ENCODE data around the gene SEMA3D.

SEMA3D gene

DNA sequence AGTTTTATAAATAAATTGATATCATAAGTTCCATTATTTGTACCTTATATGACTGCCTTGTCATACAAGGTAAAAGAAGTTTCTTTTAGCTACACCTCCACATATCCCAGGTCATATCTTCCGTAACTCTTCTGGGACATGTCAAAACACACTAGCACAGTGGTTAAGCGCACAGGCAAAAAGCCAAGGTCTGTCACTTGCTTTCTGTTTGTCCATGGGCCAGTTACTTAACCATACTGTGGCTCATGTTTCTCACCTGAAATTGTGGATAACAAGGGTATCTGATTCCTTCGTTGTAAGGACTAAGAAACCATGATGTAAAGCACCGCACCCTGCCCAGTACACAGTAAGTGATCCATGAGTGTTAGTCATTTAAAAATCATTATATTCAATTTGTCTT lies 56.2 kb downstream of the SEMA3D start:
- in situ Hi-C loops (cut with MboI; ENCODE audit: low sequenced_read_pairs) = no loop called here

DNA sequence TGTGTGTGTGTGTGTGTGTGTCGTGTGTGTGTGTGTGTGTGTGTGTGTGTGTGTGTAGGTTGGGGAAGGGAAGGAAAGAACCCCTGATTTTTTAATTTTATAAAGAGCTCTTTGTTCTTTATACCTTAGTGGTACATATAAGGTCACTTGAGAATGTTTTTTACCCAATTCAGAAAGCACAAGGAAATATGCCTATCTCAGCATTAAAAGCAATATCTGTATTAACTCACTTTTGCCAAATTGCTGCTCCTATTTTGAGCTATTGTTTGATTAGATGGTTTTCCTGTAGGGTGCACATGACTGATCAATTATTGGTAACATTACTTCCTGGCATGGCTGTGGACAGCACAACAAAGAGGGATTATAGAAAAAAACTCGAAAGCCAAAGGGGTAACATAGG lies 60.5 kb downstream of the SEMA3D start:
- in situ Hi-C loops (cut with MboI; ENCODE audit: low sequenced_read_pairs) = no loop called here

DNA sequence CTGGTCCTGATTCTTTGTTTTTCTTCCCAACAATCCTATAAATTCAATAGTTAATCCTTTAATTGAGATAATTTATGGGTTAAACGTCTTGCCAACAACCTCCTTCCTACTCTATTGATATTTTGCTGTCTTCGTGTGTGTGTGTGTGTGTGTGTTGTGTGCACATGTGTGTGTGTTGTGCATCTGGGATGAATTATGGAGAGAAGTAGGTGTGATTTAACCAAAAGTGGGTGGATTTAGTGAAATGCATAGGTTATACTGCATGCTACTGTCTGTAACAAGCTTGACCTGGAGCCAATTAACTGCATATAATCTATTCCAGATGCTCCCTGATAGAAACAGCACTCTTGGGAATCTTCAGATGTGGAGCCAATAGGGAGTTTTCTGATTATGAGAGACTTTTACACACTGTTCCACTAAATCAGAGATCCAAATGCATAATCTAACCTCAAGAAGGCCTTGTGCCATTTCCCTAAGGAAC lies 61.2 kb downstream of the SEMA3D start:
- in situ Hi-C loops (cut with MboI; ENCODE audit: low sequenced_read_pairs) = no loop called here

DNA sequence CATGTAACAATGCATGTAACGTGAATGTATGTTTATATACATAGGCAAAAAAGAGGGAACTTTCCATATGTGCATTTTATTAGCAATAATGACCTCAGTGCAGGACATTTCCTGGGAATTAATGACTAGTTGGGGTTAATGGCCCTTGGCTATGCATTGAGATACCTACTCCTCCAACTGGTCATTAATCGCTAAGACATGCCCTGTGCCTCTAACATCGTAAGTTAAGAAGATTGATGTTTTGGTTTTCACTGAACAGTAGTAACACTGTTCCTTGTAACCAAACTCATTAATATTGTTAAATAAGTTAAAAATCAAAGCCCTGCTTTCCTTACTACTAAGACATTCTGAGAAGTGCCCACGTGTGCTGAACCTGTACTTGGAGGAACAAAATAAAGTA lies 61.7 kb downstream of the SEMA3D start:
- in situ Hi-C loops (cut with MboI; ENCODE audit: low sequenced_read_pairs) = no loop called here

DNA sequence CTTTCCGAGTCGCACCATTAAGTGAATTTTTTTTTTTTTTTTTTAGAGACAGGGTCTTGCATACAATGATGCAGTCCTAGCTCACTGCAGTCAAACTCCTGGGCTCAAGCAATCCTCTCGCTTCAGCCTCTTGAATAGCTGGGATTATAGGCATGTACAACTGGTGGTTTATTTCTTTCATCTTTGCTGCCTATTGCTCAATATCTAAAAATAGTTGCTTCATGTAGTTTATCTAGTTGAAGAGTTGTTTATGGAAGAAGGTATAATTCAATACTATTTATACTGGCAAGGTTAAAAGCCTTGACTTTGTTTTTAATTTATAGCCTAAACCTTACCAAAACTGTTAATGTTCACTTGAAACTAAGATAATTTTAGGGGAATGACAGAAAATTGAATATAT lies 66.9 kb downstream of the SEMA3D start:
- in situ Hi-C loops (cut with MboI; ENCODE audit: low sequenced_read_pairs) = no loop called here

DNA sequence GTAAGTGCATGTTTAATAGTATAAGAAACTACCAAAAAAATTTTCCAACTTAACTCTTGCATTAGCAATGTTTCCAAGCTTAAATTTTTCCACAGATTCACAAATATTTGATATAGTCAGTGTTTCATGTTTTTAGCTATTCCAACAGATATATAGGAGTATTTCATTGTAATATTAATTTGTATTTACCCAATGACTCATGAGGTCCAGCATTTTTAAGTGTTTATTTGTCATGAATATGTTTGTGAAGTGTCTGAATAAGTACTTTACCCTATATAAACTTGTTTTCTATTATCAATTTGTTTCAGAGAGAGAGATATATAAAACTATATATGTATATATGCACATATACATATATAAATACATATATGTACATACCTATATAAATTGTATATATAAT lies 71.0 kb downstream of the SEMA3D start:
- in situ Hi-C loops (cut with MboI; ENCODE audit: low sequenced_read_pairs) = no loop called here

DNA sequence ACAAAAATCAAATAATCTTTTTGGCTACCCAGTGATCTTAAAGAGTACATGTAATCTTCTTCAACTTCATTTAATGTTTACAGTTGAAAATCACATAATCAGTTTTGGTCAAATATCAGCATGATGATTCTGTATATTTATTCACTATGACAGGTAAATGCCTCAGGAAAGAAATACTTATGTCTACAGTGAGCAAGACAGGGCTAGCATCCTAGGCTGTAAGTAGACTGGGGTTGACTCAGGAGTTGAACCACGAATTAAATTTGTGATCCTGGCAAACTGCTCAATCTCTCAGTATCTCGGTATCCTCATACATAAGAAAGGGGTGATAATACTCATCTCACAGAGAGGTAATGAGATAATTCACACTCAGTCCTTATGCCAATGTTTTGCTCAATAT lies 71.8 kb downstream of the SEMA3D start:
- in situ Hi-C loops (cut with MboI; ENCODE audit: low sequenced_read_pairs) = no loop called here

DNA sequence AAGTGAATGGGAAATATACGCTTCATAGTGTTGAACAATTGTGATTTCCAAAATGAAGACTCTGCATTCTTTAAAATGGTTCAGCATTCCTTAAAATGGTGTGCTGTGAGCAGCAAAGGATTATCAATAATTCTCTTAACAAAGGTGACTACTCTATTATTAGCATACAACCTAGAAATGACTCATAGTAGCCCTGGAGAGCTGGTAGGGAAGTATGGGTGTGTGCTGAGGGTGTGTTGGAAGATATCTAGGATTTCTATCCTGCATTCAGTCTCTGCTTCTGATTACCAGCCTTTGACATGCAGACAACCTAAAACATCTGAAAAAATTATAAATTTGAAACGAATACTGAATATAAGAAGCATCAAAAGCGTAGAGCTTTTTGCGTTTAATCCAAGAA lies 72.5 kb downstream of the SEMA3D start:
- in situ Hi-C loops (cut with MboI; ENCODE audit: low sequenced_read_pairs) = no loop called here

DNA sequence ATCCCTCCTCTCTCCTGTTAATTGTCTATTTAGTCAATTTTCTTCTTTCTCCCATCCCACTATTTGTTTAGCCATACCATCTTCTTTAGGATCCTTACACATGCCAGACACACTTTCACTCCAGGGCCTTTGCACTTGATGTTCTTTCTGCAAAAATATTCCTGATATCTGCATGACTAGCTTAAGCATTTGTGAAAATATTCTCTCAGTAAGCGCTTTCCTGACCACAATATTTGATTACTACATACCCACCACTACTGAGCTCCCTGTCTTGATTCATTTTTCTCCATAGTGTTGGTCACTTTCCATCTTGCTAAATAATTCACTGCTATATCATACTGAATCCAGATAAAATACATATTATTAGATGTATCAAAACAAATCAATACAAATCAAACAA lies 75.1 kb downstream of the SEMA3D start:
- in situ Hi-C loops (cut with MboI; ENCODE audit: low sequenced_read_pairs) = no loop called here

DNA sequence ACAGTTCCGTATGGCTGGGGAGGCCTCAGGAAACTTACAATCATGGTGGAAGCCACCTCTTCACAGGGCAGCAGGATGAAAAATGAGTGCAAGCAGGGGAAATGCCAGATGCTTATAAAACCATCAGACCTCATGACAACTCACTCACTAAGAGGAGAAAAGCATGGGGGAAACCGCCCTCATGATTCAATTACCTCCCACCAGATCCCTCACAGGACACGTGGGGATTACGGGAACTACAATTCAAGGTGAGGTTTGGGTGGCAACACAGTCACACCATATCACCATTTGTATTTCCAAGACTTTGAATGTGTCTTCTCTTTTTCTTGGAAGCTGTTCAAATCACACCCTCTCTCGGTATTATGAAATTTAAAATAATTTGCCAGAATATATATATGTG lies 80.1 kb downstream of the SEMA3D start:
- in situ Hi-C loops (cut with MboI; ENCODE audit: low sequenced_read_pairs) = no loop called here

DNA sequence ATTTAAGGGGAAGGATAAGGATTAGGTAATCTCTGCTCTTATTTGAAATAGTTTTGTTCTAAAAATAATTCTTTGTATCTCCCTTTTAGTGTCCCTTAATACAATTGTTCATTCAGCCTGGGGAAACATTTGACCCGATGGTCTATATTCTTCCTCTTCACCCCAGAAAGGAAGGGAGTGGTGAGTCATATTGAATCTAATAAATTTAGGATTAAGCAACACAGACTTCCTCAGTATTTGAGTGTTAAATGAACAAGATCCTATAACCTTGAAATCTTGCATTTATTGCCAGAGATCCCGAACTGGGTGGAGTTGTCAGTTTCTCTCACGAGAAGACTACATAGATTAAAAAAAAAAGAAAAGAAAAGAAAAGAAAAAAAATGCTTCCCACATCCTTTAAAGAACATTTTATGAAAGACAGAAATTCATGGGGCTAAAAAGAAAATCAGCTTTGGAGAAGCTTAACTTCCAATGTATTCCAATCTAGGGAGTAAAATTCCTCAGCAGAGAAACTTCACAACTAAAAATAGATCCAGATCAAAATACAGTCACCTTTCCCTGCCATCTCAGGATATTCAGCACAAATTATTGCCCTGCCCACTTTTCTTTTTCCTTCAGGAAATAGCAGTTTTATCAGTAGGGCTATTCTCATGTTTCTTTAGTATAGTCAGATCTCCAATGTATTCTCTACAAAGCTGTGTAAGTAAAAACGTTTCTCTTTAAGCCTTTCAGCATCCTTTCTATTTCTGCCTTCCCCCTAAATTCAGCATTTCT lies 82.2 kb downstream of the SEMA3D start:
- in situ Hi-C loops (cut with MboI; ENCODE audit: low sequenced_read_pairs) = no loop called here

DNA sequence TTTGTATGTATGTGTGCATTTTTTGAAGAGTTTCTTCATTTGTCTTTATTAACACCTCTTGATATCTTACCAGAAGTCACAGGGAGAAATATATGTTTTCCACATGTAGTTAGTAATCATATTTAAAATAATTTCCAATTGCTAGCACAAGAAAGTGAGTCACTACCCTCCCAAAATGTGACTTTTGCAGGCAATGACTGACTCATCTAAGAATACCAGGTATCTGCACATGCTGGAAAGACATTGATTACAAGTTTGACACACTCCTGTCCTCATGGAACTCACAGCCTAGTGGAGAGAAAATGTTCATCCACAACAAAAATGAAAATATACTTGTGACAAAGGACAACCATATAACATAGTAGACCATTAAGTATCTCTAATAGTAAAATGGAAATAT lies 82.9 kb downstream of the SEMA3D start:
- in situ Hi-C loops (cut with MboI; ENCODE audit: low sequenced_read_pairs) = no loop called here

DNA sequence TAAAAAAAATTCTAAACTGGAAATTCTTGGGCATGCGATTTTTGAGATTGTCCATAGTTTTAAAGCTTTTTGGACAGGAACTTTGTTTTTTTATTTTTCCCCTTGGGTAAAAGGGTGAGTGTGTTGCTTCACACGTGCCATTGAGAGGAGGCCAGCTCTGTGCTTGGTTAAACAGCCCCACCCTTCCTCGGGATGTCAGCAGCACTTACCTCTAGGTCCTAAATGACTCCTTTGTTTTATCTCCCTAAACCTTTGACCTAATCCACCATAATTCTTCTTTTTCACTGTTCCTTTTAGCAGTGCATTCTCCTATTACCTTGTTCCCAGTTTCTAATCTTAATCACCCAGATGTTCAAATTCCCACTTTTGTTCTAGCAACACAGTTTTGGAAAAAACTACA lies 83.5 kb downstream of the SEMA3D start:
- in situ Hi-C loops (cut with MboI; ENCODE audit: low sequenced_read_pairs) = no loop called here

DNA sequence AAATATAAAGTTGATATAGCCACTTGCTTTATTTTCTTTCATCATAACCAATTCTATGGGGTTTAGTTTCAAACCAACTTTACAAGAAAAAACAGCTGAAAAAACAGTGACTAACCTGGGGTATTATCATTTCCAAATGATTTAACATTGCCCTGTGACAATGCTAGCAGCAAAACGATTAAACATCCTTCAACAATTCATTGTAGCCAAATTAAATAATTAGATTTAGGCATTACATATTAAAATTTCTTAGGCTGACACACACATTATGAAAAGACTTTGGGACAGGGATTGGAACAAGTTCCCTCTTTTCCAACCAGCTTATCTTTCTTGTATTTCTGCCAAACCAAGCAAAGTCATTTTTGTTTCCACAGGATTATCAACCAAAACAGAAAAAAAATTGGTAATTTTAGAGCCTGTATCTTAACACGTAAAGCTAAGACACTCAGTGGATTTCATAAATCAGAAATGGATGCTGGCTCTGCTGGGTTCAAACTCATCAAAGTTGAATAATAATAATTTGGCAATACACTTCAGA lies 84.0 kb downstream of the SEMA3D start:
- in situ Hi-C loops (cut with MboI; ENCODE audit: low sequenced_read_pairs) = no loop called here

DNA sequence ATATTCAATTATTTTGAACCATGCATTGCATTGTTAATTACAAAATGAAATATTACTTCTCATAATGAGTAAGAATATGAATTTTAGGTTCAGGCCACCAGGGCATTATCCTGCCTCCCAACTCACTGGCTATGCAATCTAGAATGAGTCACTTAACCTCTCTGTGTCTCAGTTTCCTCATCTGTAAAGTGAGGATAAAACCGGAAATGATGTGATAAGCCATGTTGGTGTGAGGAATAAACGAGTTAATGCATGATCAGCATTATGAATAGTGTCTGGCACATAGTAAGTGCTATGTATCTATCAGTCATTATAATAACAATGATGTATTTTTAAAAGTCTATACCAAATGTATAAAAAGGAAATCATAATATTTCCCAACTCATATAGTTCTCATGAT lies 85.5 kb downstream of the SEMA3D start:
- in situ Hi-C loops (cut with MboI; ENCODE audit: low sequenced_read_pairs) = no loop called here

DNA sequence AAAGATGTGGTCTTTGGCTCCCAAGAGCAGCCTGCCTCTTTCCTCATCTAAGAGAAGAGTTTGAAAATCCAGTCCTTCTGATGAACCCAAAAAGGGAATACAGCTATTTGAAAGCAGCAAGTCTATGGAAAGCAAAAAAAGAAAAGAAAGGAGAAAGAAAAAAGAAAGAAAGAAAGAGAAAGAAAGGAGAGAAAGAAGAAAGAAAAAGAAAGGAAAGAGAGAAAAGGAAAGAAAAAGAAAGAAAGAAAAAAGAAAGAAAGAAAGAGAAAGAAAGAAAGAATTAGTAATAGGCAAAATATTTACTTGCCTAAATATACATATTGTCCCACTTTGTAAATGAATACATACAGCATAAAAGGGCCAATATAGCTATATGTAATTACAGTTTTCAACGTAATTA lies 89.0 kb downstream of the SEMA3D start:
- in situ Hi-C loops (cut with MboI; ENCODE audit: low sequenced_read_pairs) = no loop called here

DNA sequence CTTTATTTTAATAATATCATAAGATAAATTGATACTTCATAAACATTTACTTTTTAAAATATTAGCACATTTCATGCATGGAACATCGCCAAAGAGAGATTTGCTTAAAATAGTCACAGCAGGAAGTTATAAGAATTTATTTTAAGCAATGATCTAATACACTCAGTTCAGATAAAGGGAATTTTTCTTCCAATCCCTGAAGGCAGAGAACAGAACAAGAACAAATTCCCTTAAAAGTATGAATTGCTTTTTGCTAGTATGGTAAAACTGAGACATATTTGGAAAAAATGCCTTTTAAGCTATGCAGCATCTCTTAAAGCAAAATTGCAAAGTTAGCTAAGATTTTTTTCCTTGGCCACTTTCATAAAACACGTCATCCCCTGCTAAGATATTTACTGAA lies 91.0 kb downstream of the SEMA3D start:
- in situ Hi-C loops (cut with MboI; ENCODE audit: low sequenced_read_pairs) = no loop called here

DNA sequence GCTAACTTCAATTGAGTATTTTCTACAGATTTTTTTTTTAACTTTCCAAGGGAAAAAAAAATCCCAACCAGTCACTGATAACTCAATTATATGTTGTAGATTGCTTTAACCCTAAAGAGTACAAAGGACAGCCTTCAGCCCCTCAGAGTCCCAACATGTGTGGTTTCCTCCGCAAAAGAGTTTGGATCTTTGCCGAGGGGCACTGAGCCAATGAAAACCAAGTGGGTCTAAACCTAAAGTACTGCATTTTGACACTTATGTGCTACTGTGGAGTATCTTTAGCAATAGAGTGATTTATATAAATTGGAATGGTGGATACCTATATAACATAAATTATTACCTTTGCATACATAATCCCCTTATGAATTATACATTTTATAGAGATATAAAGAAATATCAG lies 91.5 kb downstream of the SEMA3D start:
- in situ Hi-C loops (cut with MboI; ENCODE audit: low sequenced_read_pairs) = no loop called here

DNA sequence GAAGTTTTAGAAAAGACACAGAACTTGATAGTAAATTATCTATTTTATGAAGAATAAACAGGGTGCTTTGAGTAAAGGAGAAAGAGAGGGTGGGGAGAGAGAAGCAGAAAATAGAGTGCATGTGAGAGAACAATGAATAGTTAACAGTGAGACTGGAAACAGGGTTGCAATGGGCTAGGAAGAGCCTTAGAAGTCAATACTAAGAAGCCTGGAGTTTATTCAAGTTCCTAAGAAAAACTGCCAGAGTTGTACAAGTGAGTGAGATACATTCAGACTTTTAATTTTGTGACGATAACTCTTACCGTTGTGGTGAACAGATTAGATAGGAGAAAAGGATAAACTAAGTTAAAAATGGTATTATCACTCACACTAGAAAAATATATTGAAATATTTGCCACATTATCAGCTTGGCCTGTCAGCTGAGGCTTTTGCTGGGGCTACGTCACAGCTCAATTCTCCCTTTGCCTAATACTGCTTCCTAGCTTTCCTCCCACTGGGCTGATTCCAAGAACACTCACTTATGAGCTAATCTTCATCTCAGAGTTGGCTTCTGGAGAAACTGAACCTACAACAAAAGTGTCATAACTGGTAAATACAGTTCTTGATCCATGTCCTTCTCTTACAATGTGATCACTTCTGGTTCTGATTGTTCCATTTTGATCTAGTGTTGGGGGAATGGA lies 92.7 kb downstream of the SEMA3D start:
- in situ Hi-C loops (cut with MboI; ENCODE audit: low sequenced_read_pairs) = no loop called here

DNA sequence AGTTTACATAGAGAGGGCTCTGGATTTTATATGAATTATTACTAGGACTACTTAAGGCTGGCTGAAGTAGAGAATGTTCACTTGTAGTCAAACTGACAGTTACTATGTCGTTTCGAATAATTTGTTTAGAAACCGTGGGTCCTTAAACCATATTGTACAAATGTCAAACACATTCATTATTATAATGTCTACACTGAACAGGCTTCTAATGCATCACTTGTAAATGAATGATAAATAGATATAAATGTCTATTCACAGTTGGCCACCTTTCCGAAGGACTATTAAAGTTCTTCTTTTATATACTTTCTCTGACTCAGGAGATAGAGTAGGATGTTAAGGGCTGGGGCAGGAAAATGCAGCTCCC lies 95.3 kb downstream of the SEMA3D start:
- in situ Hi-C loops (cut with MboI; ENCODE audit: low sequenced_read_pairs) = no loop called here

DNA sequence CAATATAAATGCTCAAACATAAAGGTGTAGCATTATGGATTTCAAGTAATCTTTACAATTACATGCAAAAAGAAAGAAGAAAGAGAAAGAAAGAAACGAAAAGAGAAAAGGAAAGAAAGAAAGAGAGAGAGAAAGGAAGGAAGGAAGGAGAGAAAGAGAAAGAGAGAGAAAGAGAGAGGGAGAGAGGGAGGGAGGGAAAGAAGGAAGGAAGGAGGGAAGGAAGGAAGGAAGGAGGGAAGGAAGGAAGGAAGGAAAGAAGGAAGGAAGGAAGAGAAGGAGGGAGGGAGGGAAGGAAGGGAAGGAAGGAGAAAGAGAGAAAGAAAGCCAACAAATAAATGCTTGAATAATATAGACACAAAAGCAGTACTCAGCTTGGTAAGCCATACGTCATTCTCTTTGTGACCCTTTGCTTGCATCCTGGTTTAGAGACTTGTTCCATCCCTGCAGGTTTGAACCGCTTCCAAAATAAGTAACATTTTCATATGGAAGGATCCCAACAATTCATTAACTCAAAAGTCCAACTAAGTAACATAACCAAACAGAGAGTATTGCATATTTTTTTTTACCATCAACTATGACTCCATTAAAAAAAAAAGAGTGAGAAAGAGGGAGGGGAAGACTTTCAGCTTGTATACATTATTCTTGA lies 95.8 kb downstream of the SEMA3D start:
- in situ Hi-C loops (cut with MboI; ENCODE audit: low sequenced_read_pairs) = no loop called here

DNA sequence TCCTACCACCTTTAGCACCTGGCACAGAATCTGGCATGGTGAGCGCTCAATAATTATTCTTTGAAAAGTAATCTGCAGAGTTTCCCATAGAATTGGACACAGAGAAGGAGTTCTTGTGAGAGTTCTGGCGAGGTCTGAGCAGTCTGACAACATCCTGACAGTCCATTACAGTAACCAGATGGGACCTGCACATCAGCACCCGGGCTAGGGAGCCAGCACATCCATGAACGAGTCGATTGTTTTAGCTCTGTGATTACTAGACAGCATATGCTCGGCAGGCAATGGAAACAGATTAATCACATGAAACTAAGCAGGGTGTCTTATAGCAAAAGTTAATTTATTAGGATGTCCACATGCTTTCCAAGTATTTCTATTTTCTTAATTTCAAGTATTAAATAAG lies 96.7 kb downstream of the SEMA3D start:
- in situ Hi-C loops (cut with MboI; ENCODE audit: low sequenced_read_pairs) = no loop called here
